ENCODE data around the gene KHNYN.

Gene KHNYN

DNA sequence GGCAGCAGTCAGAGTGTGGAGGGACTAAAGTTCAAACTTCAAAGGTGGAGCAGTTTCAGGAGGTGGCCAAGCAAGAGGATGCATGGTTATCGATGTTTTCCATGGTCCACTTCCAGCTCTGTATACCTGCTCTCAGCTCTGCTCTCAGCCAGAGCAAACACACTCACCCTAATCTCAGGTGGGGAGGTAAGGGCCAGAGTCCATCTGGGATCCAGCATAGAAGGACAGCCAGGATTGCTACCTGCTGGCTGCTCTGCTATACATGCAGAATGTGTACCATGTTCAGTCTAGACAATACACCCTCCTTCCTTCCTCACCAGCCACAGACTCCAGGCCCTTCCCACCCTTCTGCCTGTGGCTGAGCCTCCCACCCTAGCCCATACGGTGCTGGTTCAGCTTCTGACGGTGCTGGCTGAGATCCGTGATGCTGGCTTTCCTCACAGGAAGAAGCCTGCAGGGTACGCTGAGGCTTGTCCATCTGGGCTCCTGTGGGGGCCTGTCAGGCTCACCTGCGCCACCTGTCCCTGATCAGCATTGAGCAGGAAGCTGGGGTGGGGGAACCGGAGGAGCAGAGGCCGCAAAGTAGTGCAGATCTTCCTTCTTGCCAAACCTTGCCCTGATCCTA, 2.7 kb upstream of the KHNYN start:
- Mint-ChIP-seq H3K9me3 (no peaks in the 10 kb centered on the region), H3K4me1 (peaks cover 57% of the 10 kb centered on the region), H3K4me3 (no peak overlapping the region), H3K27ac (no peak overlapping the region), H3K27me3 (no peaks in the 10 kb centered on the region)
- ATAC-seq (no peak), DNase-seq (no peak)

DNA sequence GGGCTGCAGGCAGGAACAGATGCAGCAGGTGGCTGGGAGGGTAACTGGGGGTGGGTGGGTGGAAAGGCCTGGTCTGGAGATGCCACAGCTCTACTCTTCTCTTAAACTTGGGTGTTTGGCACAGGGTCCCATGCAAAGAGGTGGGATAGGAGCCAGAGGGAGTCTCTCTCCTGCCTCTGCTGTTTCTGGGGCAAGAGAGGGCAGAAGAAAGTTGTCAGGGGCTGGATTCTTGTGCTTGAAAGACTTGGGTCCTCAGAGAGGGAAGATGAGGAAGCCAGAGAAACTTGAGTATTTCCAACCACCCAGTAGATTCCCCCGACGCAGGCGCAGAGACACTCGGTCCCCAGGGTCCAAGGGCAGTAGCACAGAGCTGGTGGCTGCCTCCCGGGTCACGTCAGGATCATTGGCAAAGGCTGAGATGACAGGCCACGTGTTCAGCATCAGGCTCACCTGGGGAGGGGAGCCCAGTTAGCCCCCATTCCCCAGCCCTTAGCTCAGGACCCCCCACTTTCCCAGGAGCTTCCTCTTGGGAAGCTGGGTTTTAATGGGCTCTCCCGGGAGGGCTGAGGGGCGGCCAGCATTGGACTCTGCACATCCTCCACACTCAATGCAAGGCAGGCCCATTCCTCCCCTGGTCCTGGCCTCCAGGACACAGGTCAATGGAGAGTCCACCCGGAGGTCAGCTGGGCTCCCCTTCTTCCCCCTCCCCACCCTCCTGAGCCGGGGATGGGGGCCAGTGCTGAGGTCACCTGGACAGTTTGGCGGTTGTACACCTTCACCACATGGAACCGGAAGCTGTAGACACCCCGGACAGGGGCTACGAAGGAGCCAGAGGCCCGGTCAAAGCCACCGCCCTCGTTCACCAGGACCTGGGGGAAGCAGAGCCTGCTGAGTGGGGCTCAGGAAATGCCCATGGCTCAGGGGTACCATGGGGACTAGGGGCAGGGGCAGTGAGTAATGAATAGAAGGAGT, 1.9 kb upstream of the KHNYN start:
- no peak for ATAC-seq
- no peaks in the 10 kb centered on the region for H3K27me3 Mint-ChIP-seq
- H3K4me3 Mint-ChIP-seq: peak overlapping the region in 1 of 2 donors; percentile 66
- H3K27ac Mint-ChIP-seq: peak overlapping the region in 1 of 2 donors; percentile 65
- H3K9me3 Mint-ChIP-seq: no peaks in the 10 kb centered on the region
- H3K4me1 Mint-ChIP-seq: peaks cover 62% of the 10 kb centered on the region
- DNase-seq: no peak

DNA sequence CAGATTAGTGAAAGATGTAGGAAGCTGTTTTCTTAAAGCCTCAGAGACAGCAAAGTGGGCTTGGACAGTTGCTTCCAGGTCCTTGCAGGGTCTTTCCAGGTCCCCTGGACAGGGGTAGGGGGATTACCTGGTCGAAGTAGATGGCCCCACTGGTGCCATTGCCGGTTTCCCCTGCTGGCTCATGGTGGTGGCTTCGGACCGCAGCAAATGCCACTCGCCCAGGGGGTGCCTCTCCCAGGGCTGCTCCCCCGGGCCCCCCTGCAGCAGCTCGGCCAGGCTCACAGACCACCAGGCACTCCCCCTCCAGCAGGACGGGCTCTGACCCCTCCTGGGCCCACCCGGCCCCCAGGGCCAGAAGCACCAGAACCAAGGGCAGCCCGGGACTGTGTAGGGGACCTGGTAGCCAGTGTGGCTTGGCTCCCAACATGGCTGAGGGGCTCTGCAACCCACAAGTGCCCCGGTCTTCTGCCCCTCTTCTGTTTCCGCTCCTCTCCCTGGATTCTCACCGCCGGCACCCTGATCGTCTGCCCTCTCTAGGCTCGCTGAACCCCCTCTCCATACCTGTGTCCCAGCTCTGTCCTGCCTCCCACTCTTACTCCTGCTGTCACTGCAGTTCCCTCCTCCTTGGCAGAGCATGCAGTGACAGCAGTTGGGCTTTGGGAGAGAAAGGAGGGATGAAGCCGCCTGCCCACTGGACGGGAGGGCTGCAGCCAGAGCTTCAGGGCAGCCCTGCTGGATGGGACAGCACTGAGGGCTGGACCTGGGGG, 943 bp upstream of the KHNYN start:
- no peaks in the 10 kb centered on the region for H3K27me3 Mint-ChIP-seq
- no peaks in the 10 kb centered on the region for H3K9me3 Mint-ChIP-seq
- peaks cover 66% of the 10 kb centered on the region for H3K4me1 Mint-ChIP-seq
- ATAC-seq (no peak), DNase-seq (no peak)
- H3K27ac Mint-ChIP-seq: peak overlapping the region; percentile 99
- H3K4me3 Mint-ChIP-seq: peak overlapping the region; percentile 92 to 93

DNA sequence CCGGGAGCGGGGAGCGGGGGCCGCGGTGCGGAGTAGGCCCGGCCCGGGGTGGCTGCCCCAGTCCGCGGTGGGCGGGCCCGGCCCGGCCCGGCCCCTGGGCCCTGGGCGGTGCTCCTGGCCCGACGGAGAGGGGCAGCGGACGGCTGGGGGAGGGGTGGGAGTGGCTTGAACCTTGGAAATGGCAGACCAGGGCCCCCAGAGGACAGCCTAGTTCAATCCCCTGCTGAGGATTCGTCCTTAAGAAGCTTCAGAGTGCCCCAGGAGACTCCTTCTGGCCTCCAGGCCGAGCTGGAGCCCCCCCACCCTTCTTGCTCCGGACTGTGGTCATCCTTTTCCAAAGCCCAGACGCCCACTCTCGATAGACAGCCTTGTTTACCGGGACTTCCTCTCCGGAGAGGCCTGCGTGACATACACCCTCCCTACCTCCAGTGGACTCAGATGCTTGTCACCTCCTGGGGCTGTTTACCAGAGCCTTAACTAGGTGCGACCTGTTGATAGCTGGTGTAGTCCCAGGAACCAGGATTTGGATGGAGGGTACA, 458 bp downstream of the KHNYN start:
- H3K27ac Mint-ChIP-seq: peak overlapping the region; percentile 98 to 99
- peak overlapping the region; percentile 92 for H3K4me3 Mint-ChIP-seq
- DNase-seq (peak; percentile 71 to 79), ATAC-seq (peak; percentile 69)
- H3K4me1 Mint-ChIP-seq: peaks cover 64% of the 10 kb centered on the region
- no peaks in the 10 kb centered on the region for H3K9me3 Mint-ChIP-seq
- H3K27me3 Mint-ChIP-seq: no peaks in the 10 kb centered on the region

GRCh38 chr14:24430682-24431568, 1.2 kb downstream of the KHNYN start:
- DNase-seq: peak; percentile 75 to 80
- Mint-ChIP-seq H3K4me1 (peaks cover 64% of the 10 kb centered on the region), H3K27me3 (no peaks in the 10 kb centered on the region), H3K4me3 (peak overlapping the region; percentile 92), H3K9me3 (no peaks in the 10 kb centered on the region), H3K27ac (peak overlapping the region; percentile 98 to 99)
- peak; percentile 74 for ATAC-seq

DNA sequence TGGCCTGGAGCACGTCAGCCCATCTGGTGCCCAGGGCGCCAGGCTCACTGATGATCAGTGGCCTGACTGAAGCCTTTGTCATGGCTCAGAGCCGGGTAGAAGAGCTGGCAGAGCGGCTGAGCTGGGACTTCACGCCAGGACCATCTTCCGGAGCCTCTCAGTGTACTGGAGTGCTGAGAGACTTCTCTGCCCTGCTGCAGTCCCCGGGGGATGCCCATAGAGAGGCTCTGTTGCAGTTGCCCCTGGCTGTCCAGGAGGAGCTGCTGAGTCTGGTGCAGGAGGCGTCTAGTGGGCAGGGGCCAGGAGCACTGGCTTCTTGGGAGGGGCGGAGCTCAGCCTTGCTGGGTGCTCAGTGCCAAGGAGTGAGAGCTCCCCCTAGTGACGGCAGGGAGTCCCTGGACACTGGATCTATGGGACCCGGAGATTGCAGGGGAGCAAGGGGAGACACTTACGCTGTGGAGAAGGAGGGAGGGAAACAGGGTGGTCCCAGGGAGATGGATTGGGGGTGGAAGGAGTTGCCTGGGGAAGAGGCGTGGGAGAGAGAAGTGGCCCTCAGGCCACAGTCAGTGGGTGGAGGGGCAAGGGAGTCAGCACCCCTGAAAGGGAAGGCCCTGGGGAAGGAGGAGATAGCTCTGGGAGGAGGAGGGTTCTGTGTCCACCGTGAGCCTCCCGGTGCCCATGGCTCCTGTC, 2.0 kb downstream of the KHNYN start:
- Mint-ChIP-seq H3K27me3 (no peaks in the 10 kb centered on the region), H3K4me1 (peaks cover 62% of the 10 kb centered on the region), H3K4me3 (peak overlapping the region; percentile 92), H3K27ac (peak overlapping the region; percentile 4 to 99), H3K9me3 (no peaks in the 10 kb centered on the region)
- DNase-seq (peak; percentile 87 to 88), ATAC-seq (peak; percentile 62)

DNA sequence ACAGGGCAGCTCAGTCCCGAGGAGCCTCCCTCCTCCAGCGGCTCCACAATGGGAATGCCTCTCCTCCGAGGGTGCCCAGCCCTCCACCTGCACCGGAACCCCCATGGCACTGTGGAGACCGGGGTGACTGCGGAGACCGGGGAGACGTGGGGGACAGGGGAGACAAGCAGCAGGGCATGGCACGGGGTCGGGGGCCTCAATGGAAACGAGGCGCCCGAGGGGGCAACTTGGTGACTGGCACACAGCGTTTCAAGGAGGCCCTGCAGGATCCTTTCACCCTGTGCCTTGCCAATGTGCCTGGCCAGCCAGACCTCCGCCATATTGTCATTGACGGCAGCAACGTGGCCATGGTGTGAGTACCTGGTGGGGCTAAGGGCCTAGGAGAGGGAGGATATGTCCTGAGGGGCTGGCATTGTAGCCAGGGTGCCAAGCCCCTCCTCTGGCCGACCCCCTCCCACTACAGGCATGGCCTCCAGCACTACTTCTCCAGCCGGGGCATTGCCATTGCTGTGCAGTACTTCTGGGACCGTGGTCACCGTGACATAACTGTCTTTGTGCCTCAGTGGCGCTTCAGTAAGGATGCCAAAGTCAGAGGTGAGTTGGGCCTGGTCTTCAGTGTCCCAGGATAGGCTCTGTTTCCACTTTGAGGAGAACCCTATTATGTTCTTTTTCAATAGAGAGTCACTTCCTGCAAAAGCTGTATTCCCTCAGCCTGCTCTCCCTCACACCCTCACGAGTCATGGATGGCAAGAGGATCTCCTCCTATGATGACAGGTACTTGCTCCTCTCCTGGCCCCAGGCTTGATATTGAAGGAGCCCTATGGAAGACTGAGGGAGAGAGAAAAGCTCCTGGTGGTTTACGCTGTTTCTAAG, 2.7 kb downstream of the KHNYN start:
- Mint-ChIP-seq H3K27ac (peak overlapping the region in 1 of 2 donors; percentile 99), H3K9me3 (no peaks in the 10 kb centered on the region), H3K4me3 (no peak overlapping the region), H3K27me3 (no peaks in the 10 kb centered on the region), H3K4me1 (peaks cover 63% of the 10 kb centered on the region)
- ATAC-seq (no peak), DNase-seq (no peak)

- Mint-ChIP-seq H3K27ac (peak overlapping the region in 1 of 2 donors; percentile 24), H3K9me3 (no peaks in the 10 kb centered on the region), H3K4me3 (no peak overlapping the region), H3K27me3 (no peaks in the 10 kb centered on the region), H3K4me1 (peaks cover 66% of the 10 kb centered on the region)
- ATAC-seq (no peak), DNase-seq (no peak)
Observed at GRCh38 chr14:24434036-24434435, 4.3 kb downstream of the KHNYN start.

- Mint-ChIP-seq H3K4me1 (peaks cover 66% of the 10 kb centered on the region), H3K9me3 (no peaks in the 10 kb centered on the region), H3K27ac (no peak overlapping the region), H3K27me3 (no peaks in the 10 kb centered on the region), H3K4me3 (no peak overlapping the region)
- ATAC-seq (no peak), DNase-seq (no peak)
Observed at GRCh38 chr14:24434676-24435075, 4.9 kb downstream of the KHNYN start.

DNA sequence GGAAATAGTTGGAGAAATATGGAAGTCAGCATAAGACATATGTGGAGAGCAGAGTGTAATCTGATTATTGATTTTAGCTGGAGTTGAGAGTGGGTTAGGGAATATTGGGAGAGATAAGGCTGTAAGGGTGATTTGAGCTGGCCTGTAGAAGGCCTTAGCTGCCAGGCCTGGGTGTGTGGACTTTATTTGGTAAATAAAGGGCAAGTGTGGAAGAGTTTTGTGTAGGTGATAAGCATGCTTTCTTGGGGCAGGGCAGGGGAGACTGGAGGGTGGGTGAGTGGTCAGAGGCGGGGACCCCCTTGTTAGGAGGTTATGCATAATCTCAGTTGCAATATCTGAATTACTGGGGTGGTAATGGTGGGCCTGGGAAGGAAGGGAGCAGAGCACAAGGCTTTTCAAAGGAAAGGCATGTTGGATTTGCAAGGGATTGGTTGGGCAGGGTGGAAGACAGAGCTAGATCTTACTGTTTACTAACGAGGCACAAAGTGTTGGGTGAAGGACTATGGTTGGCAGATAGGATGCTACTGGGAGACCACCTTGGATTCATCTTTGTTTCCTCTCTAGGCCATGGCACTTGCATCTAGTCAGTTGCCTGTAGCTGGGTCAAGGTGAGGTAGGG, 5.5 kb downstream of the KHNYN start:
- ATAC-seq (no peak), DNase-seq (no peak)
- Mint-ChIP-seq H3K9me3 (no peaks in the 10 kb centered on the region), H3K27me3 (no peaks in the 10 kb centered on the region), H3K4me1 (peaks cover 72% of the 10 kb centered on the region), H3K27ac (peak overlapping the region in 1 of 2 donors; percentile 23), H3K4me3 (no peak overlapping the region)

DNA sequence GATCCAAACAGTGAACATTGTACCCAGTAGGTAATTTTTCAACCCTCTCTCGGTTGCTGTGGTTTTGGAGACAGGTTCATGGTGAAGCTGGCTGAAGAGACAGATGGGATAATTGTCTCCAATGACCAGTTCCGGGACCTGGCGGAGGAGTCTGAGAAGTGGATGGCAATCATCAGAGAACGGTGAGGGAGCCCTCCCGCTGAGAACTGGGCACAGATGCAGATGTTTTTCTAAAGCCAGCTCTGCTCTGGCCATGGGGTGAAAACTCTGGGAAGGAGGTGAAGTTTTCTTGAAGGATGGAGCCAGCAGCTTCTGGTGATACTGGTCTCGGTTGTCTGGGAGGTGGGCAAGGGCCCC, 6.2 kb downstream of the KHNYN start:
- Mint-ChIP-seq H3K4me1 (peaks cover 76% of the 10 kb centered on the region), H3K27me3 (no peaks in the 10 kb centered on the region), H3K9me3 (no peaks in the 10 kb centered on the region), H3K27ac (no peak overlapping the region), H3K4me3 (no peak overlapping the region)
- ATAC-seq (no peak), DNase-seq (no peak)

GRCh38 chr14:24436355-24437019, 6.7 kb downstream of the KHNYN start:
- Mint-ChIP-seq H3K4me3 (no peak overlapping the region), H3K9me3 (no peaks in the 10 kb centered on the region)

More at GRCh38 chr14:24436355-24437019, 6.7 kb downstream of the KHNYN start:
- Mint-ChIP-seq H3K27ac (peak overlapping the region; percentile 42 to 47), H3K27me3 (no peaks in the 10 kb centered on the region), H3K4me1 (peaks cover 76% of the 10 kb centered on the region)
- ATAC-seq: peak; percentile 58
- peak; percentile 46 to 52 for DNase-seq
